Measurements from ENCODE around the gene NID2.

DNA sequence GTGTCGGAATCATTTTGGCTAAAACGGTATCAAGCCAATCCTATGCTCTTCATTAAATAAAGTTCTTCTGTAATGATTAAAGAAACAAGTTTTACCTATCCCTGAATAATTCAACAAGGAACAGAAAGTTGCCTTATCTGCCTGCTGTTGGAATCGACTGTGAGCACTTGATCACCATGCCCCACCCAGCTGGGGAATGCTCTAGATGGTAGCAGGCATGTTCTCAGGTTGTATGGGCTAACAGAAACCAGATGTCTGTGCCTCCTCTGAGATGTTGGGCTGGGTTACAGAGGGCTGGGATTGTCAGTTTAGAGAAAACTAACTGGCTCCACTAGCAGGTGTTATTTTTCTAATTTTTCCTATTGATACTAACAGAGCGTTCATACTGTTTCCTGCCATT is 50.6 kb downstream of the NID2 start:
- TF ChIP-seq, protein P1, sequence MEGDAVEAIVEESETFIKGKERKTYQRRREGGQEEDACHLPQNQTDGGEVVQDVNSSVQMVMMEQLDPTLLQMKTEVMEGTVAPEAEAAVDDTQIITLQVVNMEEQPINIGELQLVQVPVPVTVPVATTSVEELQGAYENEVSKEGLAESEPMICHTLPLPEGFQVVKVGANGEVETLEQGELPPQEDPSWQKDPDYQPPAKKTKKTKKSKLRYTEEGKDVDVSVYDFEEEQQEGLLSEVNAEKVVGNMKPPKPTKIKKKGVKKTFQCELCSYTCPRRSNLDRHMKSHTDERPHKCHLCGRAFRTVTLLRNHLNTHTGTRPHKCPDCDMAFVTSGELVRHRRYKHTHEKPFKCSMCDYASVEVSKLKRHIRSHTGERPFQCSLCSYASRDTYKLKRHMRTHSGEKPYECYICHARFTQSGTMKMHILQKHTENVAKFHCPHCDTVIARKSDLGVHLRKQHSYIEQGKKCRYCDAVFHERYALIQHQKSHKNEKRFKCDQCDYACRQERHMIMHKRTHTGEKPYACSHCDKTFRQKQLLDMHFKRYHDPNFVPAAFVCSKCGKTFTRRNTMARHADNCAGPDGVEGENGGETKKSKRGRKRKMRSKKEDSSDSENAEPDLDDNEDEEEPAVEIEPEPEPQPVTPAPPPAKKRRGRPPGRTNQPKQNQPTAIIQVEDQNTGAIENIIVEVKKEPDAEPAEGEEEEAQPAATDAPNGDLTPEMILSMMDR (IDR thresholded peaks at IDR 0.05): no peak
- TF ChIP-seq EZH2 (IDR thresholded peaks at IDR 0.05) (no peak), EZH2phosphoT487 (IDR thresholded peaks at IDR 0.05) (no peak)
